Measurements from ENCODE around the gene RPL27. TPM values are rescaled to one million over a fixed set of nuclear protein-coding genes. Genes with fewer than 3 reads are reported as not detected.
"Not testable (repeated sequence)": the region's sequence is repeated elsewhere in the genome, so short reads cannot be mapped to it uniquely, and the experiment has no call there.

RPL27 gene
- total RNA-seq: 1,000 to 10,000 TPM; 1,142 to 1,191 TPM

- peaks cover 50% of the 10 kb centered on the region for H3K4me1 Mint-ChIP-seq (ENCODE audit: low read depth)
- ATAC-seq (replicated peaks in 1 of 2) (peak; percentile 98 to 99), DNase-seq (peak; percentile 97)
- peak within 1 kb of the TSS; percentile 77 to 92 for H3K4me3 Mint-ChIP-seq
- peaks cover 7 to 25% of the 10 kb centered on the region in 2 donors for H3K36me3 Mint-ChIP-seq (ENCODE audit: insufficient read depth in 2 of 2)
- H3K27me3 Mint-ChIP-seq (ENCODE audit: low read depth): no peaks in the 10 kb centered on the region
- peak within 1 kb of the TSS; percentile 99 for H3K27ac Mint-ChIP-seq
- H3K9me3 Mint-ChIP-seq: no peaks in the 10 kb centered on the region
Observed at GRCh38 chr17:42997984-42998938, at the start of gene RPL27. RPL27 (plus strand) TSS chr17:42998419; CDS start chr17:42998751, 332 bp downstream.

- no peak overlapping the region for H3K27ac Mint-ChIP-seq
- peaks cover 5 to 8% of the 10 kb centered on the region in 2 donors for H3K36me3 Mint-ChIP-seq (ENCODE audit: insufficient read depth in 2 of 2)
Observed at GRCh38 chr17:42950044-42950783, 48.0 kb upstream of the RPL27 start.

GRCh38 chr17:42953669-42954068 is 44.5 kb upstream of the RPL27 start:
- no peak overlapping the region for H3K27ac Mint-ChIP-seq
- H3K4me3 Mint-ChIP-seq: no peak overlapping the region
- no peaks in the 10 kb centered on the region for H3K4me1 Mint-ChIP-seq (ENCODE audit: low read depth)
- no peak for DNase-seq
- H3K9me3 Mint-ChIP-seq: no peaks in the 10 kb centered on the region
- H3K36me3 Mint-ChIP-seq (ENCODE audit: insufficient read depth in 2 of 2): peaks cover 10 to 26% of the 10 kb centered on the region in 2 donors
- H3K27me3 Mint-ChIP-seq (ENCODE audit: low read depth): no peaks in the 10 kb centered on the region
- ATAC-seq (replicated peaks in 1 of 2): no peak

More at GRCh38 chr17:42950044-42950783, 48.0 kb upstream of the RPL27 start:
- H3K27me3 Mint-ChIP-seq (ENCODE audit: low read depth): no peaks in the 10 kb centered on the region
- DNase-seq: no peak
- no peak overlapping the region for H3K4me3 Mint-ChIP-seq
- no peaks in the 10 kb centered on the region for H3K4me1 Mint-ChIP-seq (ENCODE audit: low read depth)
- no peaks in the 10 kb centered on the region for H3K9me3 Mint-ChIP-seq
- ATAC-seq (replicated peaks in 1 of 2): no peak

GRCh38 chr17:42964161-42964932 is 33.9 kb upstream of the RPL27 start, which contains the start of gene AARSD1:
AARSD1 (minus strand) TSS chr17:42964454; CDS start chr17:42964440, 14 bp downstream.
- Mint-ChIP-seq H3K9me3 (no peaks in the 10 kb centered on the region), H3K36me3 (ENCODE audit: insufficient read depth in 2 of 2) (peaks cover 9 to 13% of the 10 kb centered on the region in 2 donors)

GRCh38 chr17:42967925-42968324 is 30.3 kb upstream of the RPL27 start:
- Mint-ChIP-seq H3K9me3 (no peaks in the 10 kb centered on the region), H3K4me1 (ENCODE audit: low read depth) (peaks cover 17% of the 10 kb centered on the region), H3K27ac (peak overlapping the region; percentile 10), H3K4me3 (no peak overlapping the region), H3K27me3 (ENCODE audit: low read depth) (no peaks in the 10 kb centered on the region), H3K36me3 (ENCODE audit: insufficient read depth in 2 of 2) (peaks cover 2 to 8% of the 10 kb centered on the region in 2 donors)
- ATAC-seq (replicated peaks in 1 of 2) (no peak), DNase-seq (no peak)

More at GRCh38 chr17:42964161-42964932, 33.9 kb upstream of the RPL27 start, which contains the start of gene AARSD1:
- Mint-ChIP-seq H3K4me1 (ENCODE audit: low read depth) (peaks cover 29% of the 10 kb centered on the region), H3K4me3 (peak within 1 kb of the TSS; percentile 84 to 93), H3K27me3 (ENCODE audit: low read depth) (no peaks in the 10 kb centered on the region), H3K27ac (peak within 1 kb of the TSS; percentile 82)
- DNase-seq: peak; percentile 89 to 93
- ATAC-seq (replicated peaks in 1 of 2): peak; percentile 99

GRCh38 chr17:42969001-42969581 is 29.1 kb upstream of the RPL27 start:
- DNase-seq (no peak), ATAC-seq (replicated peaks in 1 of 2) (peak in 1 of 2 donors; percentile 41)
- Mint-ChIP-seq H3K4me1 (ENCODE audit: low read depth) (peaks cover 7% of the 10 kb centered on the region), H3K27ac (peak overlapping the region; percentile 10), H3K27me3 (ENCODE audit: low read depth) (no peaks in the 10 kb centered on the region), H3K9me3 (no peaks in the 10 kb centered on the region), H3K4me3 (peak overlapping the region in 1 of 2 donors; percentile 40), H3K36me3 (ENCODE audit: insufficient read depth in 2 of 2) (peaks cover 0 to 5% of the 10 kb centered on the region in 2 donors)

- no peaks in the 10 kb centered on the region for H3K36me3 Mint-ChIP-seq (ENCODE audit: insufficient read depth in 2 of 2)
- H3K9me3 Mint-ChIP-seq: no peaks in the 10 kb centered on the region
- no peaks in the 10 kb centered on the region for H3K4me1 Mint-ChIP-seq (ENCODE audit: low read depth)
- no peaks in the 10 kb centered on the region for H3K27me3 Mint-ChIP-seq (ENCODE audit: low read depth)
- no peak for DNase-seq
- ATAC-seq (replicated peaks in 1 of 2): no peak
- no peak overlapping the region for H3K27ac Mint-ChIP-seq
- H3K4me3 Mint-ChIP-seq: no peak overlapping the region
Observed at GRCh38 chr17:42971589-42971988, 26.6 kb upstream of the RPL27 start.

GRCh38 chr17:42973323-42973722 is 24.9 kb upstream of the RPL27 start:
- not testable (repeated sequence) for H3K4me3 Mint-ChIP-seq; DNase-seq; ATAC-seq (replicated peaks in 1 of 2); H3K27me3 Mint-ChIP-seq (ENCODE audit: low read depth); H3K4me1 Mint-ChIP-seq (ENCODE audit: low read depth); H3K36me3 Mint-ChIP-seq (ENCODE audit: insufficient read depth in 2 of 2); H3K9me3 Mint-ChIP-seq; H3K27ac Mint-ChIP-seq

GRCh38 chr17:42975265-42975664 is 23.0 kb upstream of the RPL27 start:
- Mint-ChIP-seq H3K9me3 (no peaks in the 10 kb centered on the region), H3K4me1 (ENCODE audit: low read depth) (peaks cover 13% of the 10 kb centered on the region), H3K27ac (no peak overlapping the region), H3K27me3 (ENCODE audit: low read depth) (no peaks in the 10 kb centered on the region), H3K4me3 (no peak overlapping the region), H3K36me3 (ENCODE audit: insufficient read depth in 2 of 2) (no peaks in the 10 kb centered on the region)
- no peak for DNase-seq
- ATAC-seq (replicated peaks in 1 of 2): no peak

- not testable (repeated sequence) for H3K27me3 Mint-ChIP-seq (ENCODE audit: low read depth); H3K4me3 Mint-ChIP-seq; ATAC-seq (replicated peaks in 1 of 2); H3K36me3 Mint-ChIP-seq (ENCODE audit: insufficient read depth in 2 of 2); DNase-seq; H3K9me3 Mint-ChIP-seq; H3K27ac Mint-ChIP-seq
- peaks cover 13% of the 10 kb centered on the region for H3K4me1 Mint-ChIP-seq (ENCODE audit: low read depth)
Observed at GRCh38 chr17:42975701-42976100, 22.5 kb upstream of the RPL27 start.

GRCh38 chr17:42979511-42980273 is 18.5 kb upstream of the RPL27 start, which contains the start of gene PTGES3L:
PTGES3L (minus strand) TSS chr17:42980080; CDS start chr17:42980053, 27 bp downstream.
- ATAC-seq (replicated peaks in 1 of 2) (peak; percentile 56 to 58), DNase-seq (peak; percentile 33 to 46)
- Mint-ChIP-seq H3K4me1 (ENCODE audit: low read depth) (peaks cover 39% of the 10 kb centered on the region), H3K27ac (peak within 1 kb of the TSS; percentile 83), H3K4me3 (peak within 1 kb of the TSS; percentile 94 to 99), H3K36me3 (ENCODE audit: insufficient read depth in 2 of 2) (peaks cover 3 to 7% of the 10 kb centered on the region in 2 donors), H3K9me3 (no peaks in the 10 kb centered on the region), H3K27me3 (ENCODE audit: low read depth) (no peaks in the 10 kb centered on the region)
